Measurements from ENCODE around the gene MEIS2.
A peak's percentile ranks its signal among the peaks of the same experiment; 100 is the strongest.

The MEIS2 gene

DNA sequence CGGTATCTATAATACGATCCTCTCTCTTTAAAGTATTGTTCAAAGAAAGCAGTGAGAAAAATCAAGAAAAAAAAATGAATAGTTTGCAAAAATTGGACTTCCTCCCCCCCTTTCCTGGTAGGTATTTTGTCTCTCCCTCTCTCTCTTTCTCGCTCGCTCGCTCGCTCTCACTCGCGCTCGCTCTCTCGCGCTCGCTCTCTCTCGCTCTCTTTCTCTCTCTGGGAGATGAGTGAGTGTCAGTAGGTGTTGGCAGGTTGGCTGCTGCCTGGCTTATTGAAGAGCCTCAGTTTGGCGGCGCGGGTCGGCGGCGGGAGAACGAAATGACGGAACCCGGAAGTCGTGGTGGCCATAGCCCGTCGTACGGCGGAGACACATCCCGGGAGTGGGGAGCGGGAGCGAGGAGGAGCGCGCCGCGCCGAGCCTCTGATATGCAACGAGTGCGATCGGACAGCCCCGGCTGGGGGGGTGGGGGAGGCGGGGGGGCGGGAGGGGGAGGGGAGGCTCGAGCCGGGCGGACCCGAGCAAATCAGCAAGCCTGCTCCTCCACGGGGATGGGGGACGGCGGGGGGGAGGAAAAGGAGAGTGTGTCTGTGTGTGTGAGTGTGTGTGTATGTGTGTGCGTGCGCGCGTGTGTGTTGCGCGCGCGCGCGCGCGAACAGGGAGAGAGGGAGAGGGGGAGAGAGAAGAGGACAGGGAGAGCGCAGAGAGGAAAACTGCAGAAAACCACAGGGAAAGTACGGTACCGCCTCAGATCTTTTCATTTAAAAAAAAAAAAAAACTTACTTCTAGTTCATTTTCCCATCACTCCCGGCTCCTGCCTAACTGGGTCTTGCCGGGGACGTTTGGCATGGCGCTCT lies at the start of gene MEIS2:
Gene MEIS2 (minus strand): TSS at position 441 of the 857 bp plus-strand sequence. CDS start 1,083 bp downstream, outside the sequence.
- peak; percentile 32 for DNase-seq

- DNase-seq, result no peak
Observed at GRCh38 chr15:37149146-37149545, 48.8 kb upstream of the MEIS2 start.

GRCh38 chr15:37148714-37149113 lies 48.4 kb upstream of the MEIS2 start:
- DNase-seq, result no peak

- DNase-seq, result no peak
Observed at GRCh38 chr15:37143351-37143750, 43.0 kb upstream of the MEIS2 start.

- DNase-seq, result no peak
Observed at GRCh38 chr15:37142371-37142770, 42.0 kb upstream of the MEIS2 start.

DNA sequence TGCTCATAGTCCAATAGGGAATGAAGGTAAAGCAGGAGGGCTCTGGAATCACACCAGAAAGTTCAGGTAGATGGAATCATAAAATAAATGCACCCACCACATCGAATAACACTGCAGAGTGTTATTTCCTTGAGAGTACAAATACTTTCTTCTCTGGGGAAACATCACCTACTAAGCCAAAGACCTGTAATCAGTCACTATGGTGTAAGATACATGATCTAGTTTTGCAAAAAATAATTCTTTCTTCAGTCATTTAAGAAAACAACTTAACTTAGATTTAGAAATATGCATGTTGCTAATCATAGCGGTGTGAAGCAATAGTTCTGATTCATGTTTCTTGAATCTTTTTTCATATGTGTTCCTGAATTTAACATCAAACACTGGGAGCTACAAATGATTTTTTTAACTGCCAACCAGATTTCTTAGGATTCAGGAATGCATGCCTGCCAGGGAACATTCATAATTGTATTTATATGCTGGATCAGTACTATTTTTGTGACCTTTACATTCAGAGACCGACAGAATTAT lies 40.2 kb upstream of the MEIS2 start:
- no peak for DNase-seq

DNA sequence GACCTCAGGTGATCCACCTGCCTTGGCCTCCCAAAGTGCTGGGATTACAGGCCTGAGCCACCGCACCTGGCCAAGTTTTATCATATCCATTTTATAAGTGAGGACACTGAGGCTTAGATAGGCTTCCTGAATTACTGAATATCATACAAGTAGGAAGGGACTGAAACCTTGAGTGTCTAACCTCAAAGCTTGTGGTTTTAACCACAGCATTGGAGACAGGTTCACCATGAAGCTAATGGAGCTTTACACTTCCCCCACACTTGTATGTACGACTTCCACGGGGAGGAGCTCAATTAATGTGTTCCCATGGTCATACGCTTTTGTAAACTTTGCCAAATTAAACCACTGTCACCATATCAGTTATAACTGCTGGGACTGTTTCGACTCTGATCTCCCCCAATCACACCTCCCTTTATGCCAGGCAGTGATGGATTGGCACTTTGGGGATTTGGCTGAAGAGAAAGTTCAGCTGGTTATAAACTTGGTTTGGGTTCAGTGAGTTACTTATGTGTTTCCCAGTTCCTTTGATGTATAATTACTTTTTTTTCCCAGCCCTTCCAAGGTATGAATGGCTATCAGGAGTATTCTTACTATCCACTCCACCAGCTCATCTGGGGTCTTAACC lies 38.4 kb upstream of the MEIS2 start:
- DNase-seq, result no peak

GRCh38 chr15:37137221-37137620 lies 36.9 kb upstream of the MEIS2 start:
- DNase-seq, result no peak

DNA sequence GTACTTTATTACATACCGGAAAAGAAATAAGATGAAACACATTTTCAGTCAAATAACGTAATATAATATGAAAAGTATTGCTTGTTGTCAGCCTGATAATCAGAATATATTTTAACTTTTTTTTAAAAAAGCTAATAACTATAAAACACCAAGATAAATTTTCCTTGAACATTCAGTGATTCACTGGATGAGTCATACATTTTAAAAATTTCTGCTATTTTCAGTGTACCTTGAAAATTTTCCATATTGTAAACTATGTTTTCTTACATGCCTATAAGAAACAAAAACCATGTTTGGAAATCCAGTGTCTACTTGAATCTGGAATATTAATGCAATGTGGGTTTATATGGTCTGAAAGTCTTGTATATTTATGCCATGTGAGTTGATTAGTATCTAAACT lies 36.3 kb upstream of the MEIS2 start:
- DNase-seq, result no peak

- DNase-seq, result no peak
Observed at GRCh38 chr15:37135225-37135624, 34.9 kb upstream of the MEIS2 start.

DNA sequence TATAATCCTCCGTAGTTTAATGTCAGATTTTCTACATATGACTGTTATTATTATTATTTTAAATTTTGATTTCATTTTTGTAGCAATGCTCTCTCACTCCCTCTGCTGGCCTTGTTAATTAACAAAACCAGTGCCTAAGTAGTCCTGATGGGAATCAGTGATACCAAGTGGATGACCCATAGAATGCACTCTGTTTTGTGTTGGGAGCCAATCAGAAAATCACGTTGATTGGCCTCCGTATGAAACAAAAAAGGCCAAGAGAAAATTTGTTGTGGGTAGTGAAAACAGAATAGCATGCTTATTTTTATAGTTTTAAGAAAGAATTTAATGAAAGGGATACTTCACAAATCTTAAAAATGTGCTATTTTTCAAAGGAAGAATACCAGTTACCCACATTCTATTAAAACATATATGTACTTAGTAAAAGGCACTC lies 34.4 kb upstream of the MEIS2 start:
- DNase-seq, result no peak

- DNase-seq, result no peak
Observed at GRCh38 chr15:37134244-37134643, 33.9 kb upstream of the MEIS2 start.

- DNase-seq, result no peak
Observed at GRCh38 chr15:37133602-37134001, 33.3 kb upstream of the MEIS2 start.

GRCh38 chr15:37132826-37133417 lies 32.6 kb upstream of the MEIS2 start:
- DNase-seq, result no peak

GRCh38 chr15:37131621-37132020 lies 31.3 kb upstream of the MEIS2 start:
- no peak for DNase-seq

DNA sequence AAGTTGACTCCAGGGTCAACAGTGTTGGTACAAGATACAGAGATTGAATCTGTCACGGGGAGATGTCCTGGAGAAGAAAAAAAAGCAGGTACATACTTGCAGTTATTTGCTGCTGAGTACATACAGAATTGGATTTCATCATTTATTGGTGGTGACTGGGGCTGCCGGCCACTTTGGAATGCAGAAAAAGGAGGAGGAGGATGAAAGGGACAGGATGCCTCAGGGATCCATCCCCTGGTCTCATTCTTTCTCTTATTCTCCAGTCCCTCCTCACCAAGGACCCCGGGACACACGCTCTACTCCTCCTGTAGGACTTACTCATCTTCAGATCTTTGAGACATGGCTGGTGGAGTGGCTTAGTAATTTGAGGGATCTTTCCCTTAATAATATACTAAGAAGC lies 30.0 kb upstream of the MEIS2 start:
- no peak for DNase-seq

DNA sequence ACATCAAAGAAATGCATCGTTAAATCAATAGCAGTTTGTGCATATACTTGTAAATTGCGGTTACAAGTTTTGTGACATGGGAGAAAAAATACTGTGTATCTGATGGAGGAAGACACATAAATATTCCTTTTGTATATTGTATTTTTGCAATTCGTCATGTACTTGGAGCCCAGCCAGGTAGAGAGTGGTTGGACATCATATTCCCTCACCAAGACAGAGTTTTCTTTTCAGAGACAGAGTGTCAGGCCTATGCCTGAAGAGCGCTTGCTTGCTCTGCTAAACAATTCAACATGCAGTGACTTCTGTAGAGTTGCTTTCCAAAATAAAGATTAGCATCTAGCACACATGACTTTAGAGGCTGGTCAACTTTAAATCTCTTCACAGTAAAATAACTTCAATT lies 24.8 kb upstream of the MEIS2 start:
- no peak for DNase-seq

DNA sequence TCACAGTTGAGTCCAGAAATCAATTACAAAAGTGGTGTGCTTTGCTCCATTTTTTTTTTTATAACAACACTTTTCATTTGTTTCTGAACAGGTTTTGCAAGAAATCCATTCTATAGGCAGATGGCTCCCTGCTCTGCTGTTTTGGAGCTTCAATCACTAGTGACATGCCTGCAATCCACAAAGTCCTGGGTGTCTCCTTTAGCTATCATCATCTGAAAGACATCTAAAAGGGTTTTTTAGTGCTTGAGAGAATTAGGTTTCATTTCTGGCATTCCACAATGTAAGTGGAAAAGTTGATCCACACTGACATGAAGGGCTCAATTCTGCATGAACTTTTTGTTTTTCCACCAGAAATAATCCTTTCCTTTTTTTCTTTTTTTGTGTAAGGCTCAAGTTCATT lies 24.0 kb upstream of the MEIS2 start:
- DNase-seq, result no peak

DNA sequence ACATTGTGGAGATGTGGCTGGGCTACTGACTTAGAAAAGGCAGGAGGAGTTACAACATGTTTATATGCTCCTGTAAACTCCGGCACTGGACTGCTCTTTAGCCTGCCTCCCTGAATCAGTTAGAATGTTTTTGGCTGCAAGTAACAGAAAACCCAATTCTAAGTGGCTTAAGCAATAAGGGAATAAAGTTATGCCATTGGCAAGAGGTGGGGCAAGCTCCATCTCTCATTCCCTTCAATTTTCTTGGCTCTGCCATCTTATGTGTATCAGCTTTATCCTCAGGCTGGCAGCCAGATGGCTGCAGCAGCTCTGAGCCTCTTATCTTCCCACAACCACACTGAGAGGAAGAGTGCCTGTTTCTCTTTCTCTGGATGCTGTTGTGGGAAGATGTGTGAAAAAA lies 22.4 kb upstream of the MEIS2 start:
- DNase-seq, result no peak

DNA sequence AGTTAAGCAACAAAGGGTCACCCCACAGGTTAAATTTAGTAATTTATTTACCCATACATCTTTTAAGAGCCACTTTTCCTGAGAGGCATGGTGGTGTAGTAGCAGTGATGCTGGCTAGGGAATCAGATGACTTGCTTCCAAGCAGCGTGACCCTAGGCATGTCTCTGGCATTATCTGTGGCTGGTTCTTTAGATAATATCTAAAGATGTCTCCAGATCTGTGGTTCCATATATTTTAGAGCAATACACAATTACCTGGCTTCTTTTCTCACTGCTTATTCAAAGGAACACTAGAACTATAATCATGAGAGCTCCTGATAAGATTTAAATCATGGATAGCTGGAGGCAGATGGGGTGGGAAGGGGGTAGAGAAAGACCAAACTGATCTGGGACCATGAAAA lies 21.1 kb upstream of the MEIS2 start:
- DNase-seq, result no peak

- no peak for DNase-seq
Observed at GRCh38 chr15:37117030-37117429, 16.7 kb upstream of the MEIS2 start.

- no peak for DNase-seq
Observed at GRCh38 chr15:37115538-37115937, 15.2 kb upstream of the MEIS2 start.

GRCh38 chr15:37112971-37113670 lies 12.8 kb upstream of the MEIS2 start:
- no peak for DNase-seq
